HG02884 (cell line): Measurements from ENCODE around the gene SLC44A4.
"Not testable (repeated sequence)": the region's sequence is repeated elsewhere in the genome, so short reads cannot be mapped to it uniquely, and the experiment has no call there.

Experiments used
- ATAC-seq: cut with Tn5 transposase; IDR thresholded peaks from one replicate; pipeline ENCODE4 v1.9.1; 2021; ENCODE audit warnings: mild to moderate bottlenecking, moderate library complexity; ENCODE audit not compliant: unreplicated experiment

SLC44A4 gene

DNA sequence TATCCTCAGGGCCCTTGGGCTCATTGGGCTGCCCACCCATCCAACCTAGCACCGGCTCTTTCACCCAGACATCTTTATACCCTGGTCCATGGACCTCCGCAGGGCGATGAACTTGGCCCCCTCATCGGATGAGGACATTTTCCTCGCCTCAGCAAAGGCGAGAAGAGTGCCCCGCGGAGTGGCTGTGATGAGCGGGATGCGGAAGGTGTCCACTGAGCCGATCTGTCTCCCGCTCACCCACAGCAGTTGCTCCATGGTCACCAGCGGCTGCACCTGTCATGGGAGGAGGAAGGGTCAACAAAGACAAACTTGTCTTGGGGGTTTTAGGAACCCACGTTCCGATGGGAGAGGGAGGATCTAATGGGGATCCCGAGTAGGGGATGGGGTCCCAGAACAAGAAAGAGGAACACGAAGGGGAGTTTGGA is 16.9 kb downstream of the SLC44A4 start:
- ATAC-seq: no peak

DNA sequence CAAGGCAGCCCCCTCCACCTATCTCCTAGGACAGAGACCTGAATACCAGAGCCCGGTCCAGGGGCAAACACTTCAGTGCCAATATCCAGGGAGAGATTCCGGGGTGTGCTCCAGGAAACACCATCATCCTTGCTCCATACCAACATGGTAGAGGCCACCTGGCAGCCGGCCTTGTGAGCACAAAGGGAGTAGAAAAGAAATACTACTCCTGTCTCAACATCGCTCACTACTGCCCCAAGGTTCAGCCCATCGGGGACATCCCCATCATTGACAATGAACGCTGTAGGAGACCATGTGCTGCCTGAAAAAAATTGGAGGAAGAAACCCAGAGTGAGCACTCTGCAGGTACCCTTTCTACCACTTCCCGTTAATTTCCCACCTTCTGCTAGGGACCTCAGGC is 17.6 kb downstream of the SLC44A4 start:
- no peak for ATAC-seq

GRCh38 chr6:31860349-31860748 is 18.4 kb downstream of the SLC44A4 start:
- no peak for ATAC-seq

GRCh38 chr6:31859923-31860322 is 18.9 kb downstream of the SLC44A4 start:
- no peak for ATAC-seq

- ATAC-seq: no peak
Observed at GRCh38 chr6:31858707-31859106, 20.1 kb downstream of the SLC44A4 start.

- not testable (repeated sequence) for ATAC-seq
Observed at GRCh38 chr6:31857774-31858173, 21.0 kb downstream of the SLC44A4 start.

DNA sequence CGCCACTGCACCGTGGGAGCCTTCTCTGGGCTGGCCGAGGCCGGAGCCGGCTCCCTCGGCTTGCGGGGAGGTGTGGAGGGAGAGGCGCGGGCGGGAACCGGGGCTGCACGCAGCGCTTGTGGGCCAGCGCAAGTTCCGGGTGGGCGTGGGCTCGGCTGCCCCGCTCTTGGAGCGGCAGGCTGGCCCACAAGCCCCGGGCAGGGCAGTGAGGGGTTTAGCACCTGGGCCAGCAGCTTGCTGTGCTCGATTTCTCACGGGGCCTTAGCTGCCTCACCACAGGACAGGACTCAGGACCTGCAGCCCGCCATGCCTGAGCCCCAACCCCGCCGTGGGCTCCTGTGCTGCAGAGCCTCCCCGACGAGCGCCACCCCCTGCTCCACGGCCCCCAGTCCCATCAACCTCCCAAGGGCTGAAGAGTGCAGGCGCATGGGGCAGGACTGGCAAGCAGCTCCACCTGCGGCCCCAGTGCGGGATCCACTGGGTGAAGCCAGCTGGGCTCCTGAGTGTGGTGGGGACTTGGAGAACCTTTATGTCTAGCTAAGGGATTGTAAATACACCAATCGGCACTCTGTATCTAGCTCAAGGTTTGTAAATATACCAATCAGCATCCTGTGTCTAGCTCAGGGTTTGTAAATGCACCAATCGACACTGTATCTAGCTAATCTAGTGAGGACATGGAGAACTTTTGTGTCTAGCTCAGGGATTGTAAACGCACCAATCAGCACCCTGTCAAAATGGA is 26.6 kb downstream of the SLC44A4 start:
- not testable (repeated sequence) for ATAC-seq

DNA sequence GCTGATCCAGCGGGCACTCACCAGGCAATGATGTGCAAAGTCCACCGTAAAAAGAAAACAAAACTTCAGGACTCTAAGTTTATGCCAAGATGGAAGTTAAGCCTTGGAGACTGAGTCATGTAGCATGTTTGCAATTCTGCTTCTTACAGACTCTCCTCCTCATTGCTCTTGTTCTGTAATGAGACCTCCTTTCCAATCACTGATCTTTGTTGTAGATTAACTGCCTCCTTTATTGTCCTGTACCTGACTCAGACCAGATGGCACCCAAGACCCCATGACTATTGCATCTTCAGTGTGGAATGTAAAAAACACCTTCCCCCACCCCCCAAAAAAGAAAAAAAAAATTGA is 27.3 kb downstream of the SLC44A4 start:
- no peak for ATAC-seq

- ATAC-seq: no peak
Observed at GRCh38 chr6:31850765-31851484, 27.9 kb downstream of the SLC44A4 start.

GRCh38 chr6:31847276-31847978 is 31.4 kb downstream of the SLC44A4 start:
- ATAC-seq: no peak

DNA sequence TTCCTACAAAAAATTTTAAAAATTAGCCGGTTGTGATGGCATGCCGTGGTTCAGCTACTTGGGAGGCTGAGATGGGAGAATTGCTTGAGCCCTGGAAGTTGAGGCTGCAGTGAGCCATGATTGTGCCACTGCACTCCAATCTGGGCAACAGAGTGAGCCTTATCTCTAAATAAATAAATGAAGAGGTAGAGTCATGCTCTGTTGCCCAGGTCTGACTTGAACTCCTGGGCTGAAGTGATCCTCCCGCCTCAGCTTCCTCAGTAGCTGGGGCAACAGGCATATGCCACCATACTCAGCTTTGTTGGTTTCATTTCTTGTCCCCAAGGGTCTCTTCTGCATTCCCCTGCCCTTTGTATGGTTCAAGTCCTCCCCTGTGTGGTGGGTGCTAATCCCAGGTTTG is 34.3 kb downstream of the SLC44A4 start:
- ATAC-seq: no peak

DNA sequence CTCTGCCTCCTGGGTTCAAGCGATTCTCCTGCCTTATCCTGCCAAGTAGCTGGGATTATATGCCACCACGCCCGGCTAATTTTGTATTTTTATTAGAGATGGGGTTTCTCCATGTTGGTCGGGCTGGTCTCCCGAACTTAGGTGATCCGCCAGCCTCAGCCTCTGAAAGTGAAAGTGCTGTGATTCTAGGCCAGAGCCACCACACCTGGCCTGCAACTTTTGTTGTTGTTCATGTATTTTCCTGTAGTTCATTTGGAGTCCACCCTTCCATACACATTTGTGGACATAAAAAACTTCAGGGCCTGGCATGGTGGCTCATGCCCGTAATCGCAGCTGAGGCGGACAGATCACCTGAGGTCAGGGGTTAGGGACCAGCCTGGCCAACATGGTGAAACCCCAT is 36.7 kb downstream of the SLC44A4 start:
- ATAC-seq: no peak

DNA sequence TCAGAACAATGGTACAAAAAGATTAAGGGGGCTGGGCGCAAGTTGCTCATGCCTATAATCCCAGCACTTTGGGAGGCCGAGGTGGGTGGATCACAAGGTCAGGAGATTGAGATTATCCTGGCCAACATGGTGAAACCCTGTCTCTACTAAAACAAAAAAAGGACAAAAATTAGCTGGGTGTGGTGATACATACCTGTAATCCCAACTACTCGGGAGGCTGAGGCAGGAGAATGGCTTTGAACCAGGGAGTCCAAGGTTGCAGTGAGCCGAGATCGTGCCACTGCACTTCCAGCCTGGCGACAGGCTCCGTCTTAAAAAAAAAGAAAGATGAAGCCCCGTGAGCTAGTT is 39.0 kb downstream of the SLC44A4 start:
- ATAC-seq: not testable (repeated sequence)

- ATAC-seq: no peak
Observed at GRCh38 chr6:31838968-31839367, 39.8 kb downstream of the SLC44A4 start.

GRCh38 chr6:31838114-31838553 is 40.7 kb downstream of the SLC44A4 start:
- not testable (repeated sequence) for ATAC-seq

DNA sequence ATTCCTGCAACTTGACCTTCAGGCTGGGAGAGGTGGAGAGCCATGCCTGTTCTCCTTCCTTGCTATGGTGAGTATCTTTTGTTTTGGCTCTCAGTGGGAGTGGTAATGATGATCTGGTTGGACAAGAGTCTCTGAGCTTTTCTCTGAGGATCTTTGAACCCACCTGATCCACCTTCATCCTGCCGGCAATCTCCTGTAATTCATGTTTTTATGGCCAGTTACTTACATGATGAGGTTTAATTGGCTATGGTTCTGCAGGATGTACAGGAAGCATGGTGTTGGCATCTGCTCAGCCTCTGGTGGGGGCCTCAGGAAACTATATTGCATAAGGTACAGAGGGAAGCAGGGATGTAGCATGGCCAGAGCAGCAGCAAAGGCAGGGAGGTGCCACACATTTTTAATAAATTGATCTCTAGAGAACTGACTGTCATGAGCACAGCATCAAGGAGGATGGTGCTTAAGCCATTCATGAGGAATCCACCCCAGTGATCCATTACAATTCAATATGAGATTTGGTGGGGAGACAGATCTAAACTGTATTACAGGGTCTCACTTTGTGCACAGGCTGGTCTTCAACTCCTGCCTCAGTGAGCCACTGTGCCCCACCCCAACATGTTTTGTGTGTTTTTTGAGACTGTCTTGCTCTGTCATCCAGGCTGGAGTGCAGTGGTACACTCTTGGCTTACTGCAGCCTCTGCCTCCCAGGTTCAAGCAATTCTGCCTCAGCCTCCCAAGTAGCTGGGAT is 41.3 kb downstream of the SLC44A4 start:
- ATAC-seq: no peak

- ATAC-seq: no peak
Observed at GRCh38 chr6:31836474-31837368, 42.1 kb downstream of the SLC44A4 start.

DNA sequence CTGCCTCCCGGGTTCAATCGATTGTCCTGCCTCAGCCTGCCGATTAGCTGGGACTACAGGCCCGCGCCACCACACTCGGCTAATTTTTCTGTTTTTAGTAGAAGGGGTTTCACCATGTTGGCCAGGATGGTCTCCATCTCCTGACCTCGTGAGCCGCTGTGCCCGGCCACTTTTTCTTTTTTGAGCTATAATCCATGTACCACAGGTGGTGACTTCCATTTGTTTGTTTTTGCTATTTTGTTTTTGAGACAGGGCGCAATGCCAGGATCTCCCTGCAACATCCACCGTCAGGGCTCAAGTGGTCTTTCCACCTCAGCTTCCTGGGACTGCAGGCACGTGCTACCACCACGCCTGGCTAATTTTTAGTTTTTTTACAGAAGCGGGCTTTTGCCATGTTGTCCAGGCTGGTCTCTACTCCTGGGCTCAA is 42.7 kb downstream of the SLC44A4 start:
- no peak for ATAC-seq

DNA sequence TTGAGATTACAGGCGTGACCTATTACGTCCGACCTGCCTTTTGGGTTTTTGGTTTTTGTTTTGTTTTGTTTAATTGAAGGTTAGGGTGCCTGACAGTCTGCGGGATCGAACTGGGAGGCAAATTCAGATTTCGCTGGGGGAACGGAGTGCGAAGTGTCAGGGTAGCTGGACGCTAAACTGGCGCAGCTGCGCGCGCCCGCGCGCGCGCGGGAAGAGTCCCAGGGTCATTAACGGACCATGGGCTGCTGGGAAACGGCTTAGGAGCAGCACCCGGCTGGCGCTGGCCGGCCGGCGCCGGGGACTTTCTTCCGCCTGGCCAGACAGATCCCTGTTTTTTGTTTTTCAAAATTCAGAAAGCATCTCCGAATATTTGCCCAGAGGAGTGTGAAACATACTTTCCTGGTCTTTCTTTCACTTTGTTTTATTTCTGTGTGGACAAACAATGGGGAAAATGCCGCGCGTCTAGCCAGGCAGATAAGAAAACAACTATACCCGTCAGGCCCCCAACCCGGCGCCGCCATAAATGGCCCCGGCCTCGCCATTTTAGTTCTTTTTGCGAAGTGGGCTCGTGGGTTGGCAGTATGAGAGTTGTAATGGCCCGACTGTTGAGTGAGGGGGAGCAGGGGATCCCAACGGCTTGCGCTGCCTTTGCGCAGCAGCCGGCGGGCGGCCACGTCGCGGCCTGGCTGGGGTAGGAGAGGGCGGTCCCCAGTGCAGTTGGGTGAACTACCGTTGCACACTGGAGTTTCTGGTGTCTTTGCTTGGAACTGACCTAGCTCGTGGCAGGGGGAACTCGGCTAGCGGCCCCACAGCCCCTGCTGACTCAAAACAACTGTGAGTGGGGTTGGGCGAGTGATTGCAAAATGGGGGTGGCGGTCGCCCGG is 44.2 kb downstream of the SLC44A4 start:
- no peak for ATAC-seq
